Esophagus muscularis mucosa (tissue), 3 donors: ENCODE results near the gene ZNF576.
"Not testable (repeated sequence)": the region's sequence is repeated elsewhere in the genome, so short reads cannot be mapped to it uniquely, and the experiment has no call there.

ENCODE experiments used
- CTCF ChIP-seq, 3 experiments: fragments of 200-600 bp in 2 of 3; fragments of 450-650 bp in 1 of 3; sonication (generic) in 2 of 3; IDR thresholded peaks; one replicate each; pipeline ENCODE4 v1.5.1; 2017 to 2019; ENCODE audit warnings: antibody characterized with exemption in 3 of 3, mild to moderate bottlenecking in 2 of 3, moderate library complexity in 1 of 3
- POLR2A ChIP-seq: fragments of 450-650 bp; IDR thresholded peaks from one replicate; pipeline ENCODE4 v1.6.1; 2017; ENCODE audit warnings: antibody characterized with exemption, moderate library complexity, mild to moderate bottlenecking, low read depth
- POLR2AphosphoS5 ChIP-seq, 2 donors: sonication (generic); formaldehyde crosslinking; IDR thresholded peaks; one replicate each; pipeline ENCODE4 v1.6.1; 2017; ENCODE audit warnings: antibody characterized with exemption in 2 of 2

- not testable (repeated sequence) for TF ChIP-seq CTCF (IDR thresholded peaks at IDR 0.05); POLR2AphosphoS5 (IDR thresholded peaks at IDR 0.05); POLR2A
These were observed 53.9 kb downstream of the ZNF576 start for GRCh38 chr19:43650276-43650675.
